IMR-90 (cell line): ENCODE measurements around the gene AMDHD2. TPM values are rescaled to one million over a fixed set of nuclear protein-coding genes. Genes with fewer than 3 reads are reported as not detected.

ENCODE experiments used
- ATAC-seq: fragments of 200-7000 bp; cut with Tn5 transposase; 2 replicates; pipeline ENCODE4 v1.9.1; 2020; ENCODE audit warnings: low read depth, mild to moderate bottlenecking, moderate library complexity
- BruUV-seq: library from RNA; stranded (reverse); fragments of 400-500 nt; replicated peaks from 2 replicates; lab custom pipeline; 2021; lab: Mats Ljungman, UMichigan
- CTCF ChIA-PET: fragments of 300-600 bp; formaldehyde crosslinking; extraction: SDS; loops from one replicate; lab custom pipeline; 2021; ENCODE audit warnings: antibody characterized with exemption; lab: Yijun Ruan, JAX
- POLR2A ChIA-PET: fragments of 300-600 bp; sonication (Branson Sonifier 250); formaldehyde crosslinking; loops from one replicate; lab custom pipeline; 2022; ENCODE audit warnings: antibody characterized with exemption; ENCODE audit not compliant: unreplicated experiment; lab: Charles Lee
- DNase-seq: peaks from one replicate; pipeline ENCODE4 v3.0.0; 2013
- H2AFZ ChIP-seq: replicated peaks from 2 replicates; pipeline ENCODE3; 2013; ENCODE audit warnings: low read length, mild to moderate bottlenecking; ENCODE audit not compliant: poor library complexity
- H2AK5ac ChIP-seq: 2 replicates; pipeline ENCODE4 v1.6.1; 2013; ENCODE audit warnings: low read depth, low read length, inconsistent platforms
- H2AK9ac ChIP-seq: replicated peaks from 2 replicates; pipeline ENCODE3; 2013; ENCODE audit warnings: mild to moderate bottlenecking, low read depth, low read length, moderate library complexity; ENCODE audit not compliant: poor library complexity
- H2BK120ac ChIP-seq: 2 replicates; pipeline ENCODE4 v1.6.1; 2013; ENCODE audit warnings: low read depth, low read length, inconsistent platforms
- H2BK15ac ChIP-seq: 3 replicates; pipeline ENCODE4 v1.6.1; 2013; ENCODE audit warnings: low read depth, low read length, inconsistent platforms
- H2BK20ac ChIP-seq: 2 replicates; pipeline ENCODE4 v1.6.1; 2013; ENCODE audit warnings: low read depth, mild to moderate bottlenecking, inconsistent platforms, low read length, moderate library complexity
- H2BK5ac ChIP-seq: 2 replicates; pipeline ENCODE4 v1.6.1; 2013; ENCODE audit warnings: mild to moderate bottlenecking, low read depth, low read length, inconsistent platforms; ENCODE audit not compliant: poor library complexity, severe bottlenecking
- H3K14ac ChIP-seq: replicated peaks from 2 replicates; pipeline ENCODE4 v1.6.1; 2013; ENCODE audit warnings: low read depth, low read length, inconsistent platforms
- H3K18ac ChIP-seq: 2 replicates; pipeline ENCODE4 v1.6.1; 2013; ENCODE audit warnings: low read depth, low read length, control low read depth
- H3K23ac ChIP-seq: 2 replicates; pipeline ENCODE4 v1.6.1; 2013; ENCODE audit warnings: low read depth, low read length, inconsistent platforms
- H3K27ac ChIP-seq: 2 replicates; pipeline ENCODE4 v1.5.1; 2013; ENCODE audit warnings: mild to moderate bottlenecking, control low read depth, low read length; ENCODE audit not compliant: insufficient read depth
- H3K27me3 ChIP-seq: 2 replicates; pipeline ENCODE4 v1.6.1; 2013; ENCODE audit warnings: low read length; ENCODE audit not compliant: control insufficient read depth, insufficient read depth
- H3K36me3 ChIP-seq: 2 replicates; pipeline ENCODE4 v1.6.1; 2013; ENCODE audit warnings: low read length, mixed read lengths; ENCODE audit not compliant: control insufficient read depth, insufficient read depth
- H3K4ac ChIP-seq: 2 replicates; pipeline ENCODE4 v1.6.1; 2013; ENCODE audit warnings: low read depth, low read length, inconsistent platforms
- H3K4me1 ChIP-seq: 2 replicates; pipeline ENCODE4 v1.6.1; 2013; ENCODE audit warnings: low read length, mixed read lengths; ENCODE audit not compliant: control insufficient read depth, insufficient read depth
- H3K4me2 ChIP-seq: 2 replicates; pipeline ENCODE4 v1.6.1; 2013; ENCODE audit warnings: low read depth, mild to moderate bottlenecking, control low read depth, low read length, moderate library complexity
- H3K4me3 ChIP-seq: 2 replicates; pipeline ENCODE4 v1.5.1; 2013; ENCODE audit warnings: low read depth, mild to moderate bottlenecking, control low read depth, low read length, moderate library complexity; ENCODE audit not compliant: insufficient read depth
- H3K56ac ChIP-seq: 2 replicates; pipeline ENCODE4 v1.6.1; 2013; ENCODE audit warnings: low read length, inconsistent platforms; ENCODE audit not compliant: insufficient read depth; ENCODE audit errors: extremely low read depth
- H3K79me1 ChIP-seq, 2 experiments: 2 replicates each; pipeline ENCODE4 v1.6.1; 2013; ENCODE audit warnings: low read length in 2 of 2, inconsistent platforms in 1 of 2, low read depth in 1 of 2
- H3K9ac ChIP-seq: 2 replicates; pipeline ENCODE4 v1.6.1; 2013; ENCODE audit warnings: low read depth, low read length, control low read depth
- H3K9me1 ChIP-seq: 2 replicates; pipeline ENCODE4 v1.6.1; 2013; ENCODE audit warnings: low read length, inconsistent platforms; ENCODE audit not compliant: insufficient read depth
- H3K9me3 ChIP-seq: 2 replicates; pipeline ENCODE4 v1.6.1; 2013; ENCODE audit warnings: low read length; ENCODE audit not compliant: control insufficient read depth, insufficient read depth
- H4K20me1 ChIP-seq: 2 replicates; pipeline ENCODE4 v1.6.1; 2013; ENCODE audit warnings: low read length, inconsistent platforms; ENCODE audit not compliant: insufficient read depth
- H4K5ac ChIP-seq: 2 replicates; pipeline ENCODE4 v1.6.1; 2013; ENCODE audit warnings: mild to moderate bottlenecking, low read depth, low read length, control low read depth
- H4K8ac ChIP-seq, 2 experiments: 2 replicates each; pipeline ENCODE4 v1.6.1; 2013; ENCODE audit warnings: low read depth in 2 of 2, low read length in 2 of 2, control low read depth in 1 of 2, inconsistent platforms in 1 of 2
- H4K91ac ChIP-seq: 2 replicates; pipeline ENCODE4 v1.6.1; 2013; ENCODE audit warnings: low read depth, low read length, inconsistent platforms; ENCODE audit not compliant: insufficient read depth
- BHLHE40 ChIP-seq: fragments of 150-350 bp; IDR thresholded peaks from 2 replicates; pipeline ENCODE4 v1.6.1; 2016; ENCODE audit warnings: mild to moderate bottlenecking, low read depth, low read length
- FOS ChIP-seq: fragments of 150-350 bp; IDR thresholded peaks from 2 replicates; pipeline ENCODE4 v1.6.1; 2016; ENCODE audit warnings: low read depth, low read length
- MAFK ChIP-seq: IDR thresholded peaks from 2 replicates; pipeline ENCODE4 v1.6.1; 2012; ENCODE audit warnings: low read depth, low read length, improper control_type of control experiment
- NFE2L2 ChIP-seq: fragments of 150-350 bp; IDR thresholded peaks from 2 replicates; pipeline ENCODE4 v1.6.1; 2016; ENCODE audit warnings: low read depth, mild to moderate bottlenecking, low read length
- POLR2A ChIP-seq: IDR thresholded peaks from 2 replicates; pipeline ENCODE4 v1.6.1; 2012; ENCODE audit warnings: mild to moderate bottlenecking, low read depth, low read length
- RAD21 ChIP-seq: IDR thresholded peaks from 2 replicates; pipeline ENCODE4 v1.6.1; 2012; ENCODE audit warnings: low read length, improper control_type of control experiment
- RCOR1 ChIP-seq: IDR thresholded peaks from 2 replicates; pipeline ENCODE4 v1.6.1; 2012; ENCODE audit warnings: mild to moderate bottlenecking, low read length, improper control_type of control experiment; ENCODE audit not compliant: insufficient replicate concordance
- RFX5 ChIP-seq: IDR thresholded peaks from 2 replicates; pipeline ENCODE4 v1.8.0; 2012; ENCODE audit warnings: low read depth, mild to moderate bottlenecking, low read length, moderate library complexity
- SMC3 ChIP-seq: fragments of 150-350 bp; IDR thresholded peaks from 2 replicates; pipeline ENCODE4 v1.6.1; 2016; ENCODE audit warnings: low read depth, mild to moderate bottlenecking, antibody characterized with exemption, low read length, moderate library complexity
- USF2 ChIP-seq: fragments of 150-350 bp; IDR thresholded peaks from 2 replicates; pipeline ENCODE4 v1.6.1; 2017; ENCODE audit warnings: mild to moderate bottlenecking, antibody characterized with exemption, low read length, low read depth
- WGBS, 2 experiments: methylation state at CpG; one replicate each; pipeline versions ENCODE4 v1.1.5 to v1.1.7; 2013; ENCODE audit warnings: missing lambda C conversion rate in 2 of 2; ENCODE audit not compliant: insufficient read length in 1 of 2; ENCODE audit errors: extremely low coverage in 2 of 2; 5-methylcytosine and 5-hydroxymethylcytosine counted together
- dilution Hi-C: fragments of 300-500 bp; cut with HindIII; formaldehyde crosslinking; loops from one replicate; pipeline ENCODE4 v1.14.3; 2018; ENCODE audit warnings: low sequenced_read_pairs; ENCODE audit not compliant: unreplicated experiment
- in situ Hi-C: fragments of 300-500 bp; cut with MboI; formaldehyde crosslinking; loops from 3 replicates; pipeline ENCODE4 v1.14.3; 2019; ENCODE audit warnings: low sequenced_read_pairs, inconsistent platforms, mixed read lengths
- intact Hi-C: fragments of 100-400 bp; cut with micrococcal nuclease; formaldehyde crosslinking; loops from 2 replicates; pipeline ENCODE4 v1.10.0; 2022
- polyA plus RNA-seq, 3 experiments: library from polyadenylated mRNA; depleted of rRNA; stranded (reverse); fragments of >200 nt; gene quantifications; 2 replicates each; pipeline ENCODE4 v1.2.3, GENCODE V29; 2012; ENCODE audit warnings: low replicate concordance in 1 of 3
- total RNA-seq: library from RNA; depleted of rRNA; stranded (reverse); fragments of >200 nt; gene quantifications from 2 replicates; pipeline ENCODE4 v1.2.3, GENCODE V29; 2012
- TF ChIP-seq, protein P1 (sequence below): fragments of 150-350 bp; IDR thresholded peaks from 2 replicates; pipeline ENCODE4 v1.6.1; 2016; ENCODE audit warnings: low read depth, mild to moderate bottlenecking, low read length, moderate library complexity, borderline replicate concordance

Gene AMDHD2
- total and polyA plus RNA-seq, 2 of the 4 experiments (the other 2 are of a cell fraction): 10.6 to 30.3 TPM

- no peak overlapping the region for H2AFZ ChIP-seq
- DNase-seq (no peak), ATAC-seq (no peak)
- H3K56ac ChIP-seq: no peak overlapping the region
- H3K4ac ChIP-seq: no peak overlapping the region
- TF ChIP-seq USF2 (no peak), BHLHE40 (no peak), FOS (no peak), POLR2A (no peak), NFE2L2 (no peak), MAFK (no peak), RCOR1 (no peak), SMC3 (no peak), RAD21 (no peak), RFX5 (no peak)
- TF ChIP-seq, protein P1, sequence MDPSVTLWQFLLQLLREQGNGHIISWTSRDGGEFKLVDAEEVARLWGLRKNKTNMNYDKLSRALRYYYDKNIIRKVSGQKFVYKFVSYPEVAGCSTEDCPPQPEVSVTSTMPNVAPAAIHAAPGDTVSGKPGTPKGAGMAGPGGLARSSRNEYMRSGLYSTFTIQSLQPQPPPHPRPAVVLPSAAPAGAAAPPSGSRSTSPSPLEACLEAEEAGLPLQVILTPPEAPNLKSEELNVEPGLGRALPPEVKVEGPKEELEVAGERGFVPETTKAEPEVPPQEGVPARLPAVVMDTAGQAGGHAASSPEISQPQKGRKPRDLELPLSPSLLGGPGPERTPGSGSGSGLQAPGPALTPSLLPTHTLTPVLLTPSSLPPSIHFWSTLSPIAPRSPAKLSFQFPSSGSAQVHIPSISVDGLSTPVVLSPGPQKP: no peak
- H3K9me1 ChIP-seq: no peaks in the 10 kb centered on the region
- H3K27ac ChIP-seq: no peak overlapping the region
- dilution Hi-C loops (no loop called here), intact Hi-C loops (no loop called here), in situ Hi-C loops (no loop called here)
- no peak overlapping the region for H3K18ac ChIP-seq
- WGBS, 2 experiments: 80% methylated on average over 1 of the region's 6 CpGs; no CpG with 5 or more reads in 1 of the 2 experiments
- H3K14ac ChIP-seq: no peak overlapping the region
- no peak overlapping the region for H2BK5ac ChIP-seq
- no peak overlapping the region for H3K4me2 ChIP-seq
- peaks cover 3 to 28% of the 10 kb centered on the region in 2 experiments for H3K79me1 ChIP-seq
- H3K4me1 ChIP-seq: no peaks in the 10 kb centered on the region; the same call in 1 of the 2 replicates
- POLR2A ChIA-PET: interaction anchor here (0.7 kb wide), 1 partner anchor 13 kb away, joined by 4 read pairs; no protein-coding TSS in a partner anchor
- H2AK9ac ChIP-seq: no peak overlapping the region
- H4K91ac ChIP-seq: no peak overlapping the region
- H4K20me1 ChIP-seq: peaks cover 12% of the 10 kb centered on the region
- no peak overlapping the region for H2BK15ac ChIP-seq
- CTCF ChIA-PET: no interaction called here
- no peaks in the 10 kb centered on the region for H3K9me3 ChIP-seq
- H4K8ac ChIP-seq: no peak overlapping the region
- H3K23ac ChIP-seq: no peak overlapping the region
- H3K9ac ChIP-seq: no peak overlapping the region
- H2BK120ac ChIP-seq: no peak overlapping the region
- H2AK5ac ChIP-seq: no peak overlapping the region
- H2BK20ac ChIP-seq: no peak overlapping the region
- no peak overlapping the region for H3K4me3 ChIP-seq
- no TSS peak for BruUV-seq
- H3K36me3 ChIP-seq: peaks cover 20% of the 10 kb centered on the region; the same call in 1 of the 2 replicates
- H4K5ac ChIP-seq: no peak overlapping the region
- H3K27me3 ChIP-seq: no peaks in the 10 kb centered on the region
Observed at GRCh38 chr16:2493605-2494004, 26.6 kb upstream of the AMDHD2 start.
